UCSD-AML1 (cell line): ENCODE measurements around the gene MYL3.
A peak's percentile ranks its signal among the peaks of the same experiment; 100 is the strongest.

Source experiments
- DNase-seq: peaks from one replicate; lab custom pipeline; 2025; ENCODE audit not compliant: unreplicated experiment; lab: John Stamatoyannopoulos, UW

MYL3 gene

DNA sequence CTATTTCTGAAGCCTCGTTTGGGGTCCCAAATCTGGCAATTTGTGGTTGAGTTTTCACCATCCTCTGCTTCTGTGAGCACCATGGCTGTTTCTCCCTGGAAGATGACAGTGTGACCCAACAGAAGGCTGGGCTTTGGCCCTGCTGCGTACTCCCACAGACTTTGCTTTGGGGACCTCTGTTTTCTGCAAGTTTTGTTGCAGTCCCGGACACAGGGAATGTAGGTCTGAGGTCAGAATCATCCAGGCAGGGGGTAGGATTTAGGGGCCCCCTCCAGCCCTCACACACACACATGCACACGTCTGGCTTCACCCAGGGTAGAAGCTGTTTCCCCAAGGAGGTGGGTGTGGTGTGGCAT lies 20.6 kb upstream of the MYL3 start:
- DNase-seq = no peak

DNA sequence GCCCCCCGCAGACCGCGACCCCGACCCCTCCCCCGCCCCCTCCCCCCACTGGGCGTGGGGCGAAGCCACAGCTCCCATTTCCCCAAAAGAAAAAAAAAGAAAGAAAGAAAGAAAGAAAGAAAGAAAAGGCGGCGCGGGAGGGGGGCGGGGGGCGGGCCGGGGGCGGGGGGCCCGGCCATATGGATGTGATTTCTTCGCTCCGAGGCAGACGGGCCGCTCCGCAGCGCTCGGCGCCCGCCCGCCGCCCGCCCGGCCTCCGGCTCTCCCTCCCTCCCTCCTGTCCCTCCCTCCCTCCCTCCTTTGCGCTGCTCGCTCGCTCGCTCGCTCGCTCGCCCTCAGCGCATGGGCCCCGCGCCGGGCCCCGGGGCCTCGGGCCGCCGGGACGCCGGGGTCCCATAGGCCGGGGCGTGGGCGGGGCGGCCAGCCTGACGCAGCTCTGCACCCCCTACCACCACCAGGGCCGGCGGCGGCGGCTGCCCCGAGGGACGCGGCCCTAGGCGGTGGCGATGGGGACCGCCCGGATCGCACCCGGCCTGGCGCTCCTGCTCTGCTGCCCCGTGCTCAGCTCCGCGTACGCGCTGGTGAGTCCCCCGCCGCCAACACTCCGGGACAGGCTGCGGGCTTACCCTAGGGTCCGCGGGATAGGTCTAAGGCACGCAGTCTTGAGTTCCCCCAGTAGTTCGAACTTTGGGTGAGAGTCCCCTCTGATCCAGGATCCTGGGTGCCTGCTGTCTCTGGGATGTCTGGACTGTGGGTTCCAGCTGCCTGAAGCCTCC lies 20.0 kb upstream of the MYL3 start:
- no peak for DNase-seq

- peak; percentile 26 for DNase-seq
Measured at GRCh38 chr3:46882377-46883053, 19.3 kb upstream of the MYL3 start.

GRCh38 chr3:46881596-46882376 lies 18.5 kb upstream of the MYL3 start:
- DNase-seq = no peak

DNA sequence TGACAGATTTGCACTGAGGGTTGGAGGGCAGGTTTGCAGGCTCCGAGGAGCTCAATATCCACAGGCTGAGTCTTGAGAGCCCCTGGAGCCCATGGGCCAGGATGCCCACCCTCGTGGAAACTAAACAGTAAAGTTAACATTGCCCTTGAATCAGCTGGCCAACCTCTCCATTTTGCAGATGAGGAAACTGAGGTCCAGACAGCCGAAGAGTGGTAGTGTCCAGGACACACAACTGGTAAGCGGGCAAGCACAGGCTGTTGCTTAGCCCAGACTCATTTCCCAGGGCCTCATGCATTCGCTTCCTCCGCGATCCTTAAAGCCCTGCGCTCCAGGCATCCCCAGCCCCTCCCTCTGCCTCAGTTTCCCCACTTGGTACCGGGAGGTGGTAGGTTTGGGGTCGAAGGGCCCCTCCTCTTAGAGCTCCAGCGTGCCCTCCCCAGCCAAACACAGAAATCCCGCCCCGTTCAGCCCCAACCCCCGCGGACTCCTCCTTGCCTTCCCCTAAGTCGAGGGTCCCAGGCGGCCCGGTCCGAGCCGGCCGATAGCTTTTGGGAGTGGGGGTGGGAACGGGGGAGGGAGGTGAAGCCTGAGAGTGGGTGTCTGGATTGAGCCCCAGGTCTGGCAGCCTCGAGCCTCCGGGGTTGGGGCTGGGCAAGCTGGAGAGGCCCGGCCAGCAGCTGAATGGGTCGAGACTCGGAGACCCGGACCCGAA lies 17.8 kb upstream of the MYL3 start:
- no peak for DNase-seq

DNA sequence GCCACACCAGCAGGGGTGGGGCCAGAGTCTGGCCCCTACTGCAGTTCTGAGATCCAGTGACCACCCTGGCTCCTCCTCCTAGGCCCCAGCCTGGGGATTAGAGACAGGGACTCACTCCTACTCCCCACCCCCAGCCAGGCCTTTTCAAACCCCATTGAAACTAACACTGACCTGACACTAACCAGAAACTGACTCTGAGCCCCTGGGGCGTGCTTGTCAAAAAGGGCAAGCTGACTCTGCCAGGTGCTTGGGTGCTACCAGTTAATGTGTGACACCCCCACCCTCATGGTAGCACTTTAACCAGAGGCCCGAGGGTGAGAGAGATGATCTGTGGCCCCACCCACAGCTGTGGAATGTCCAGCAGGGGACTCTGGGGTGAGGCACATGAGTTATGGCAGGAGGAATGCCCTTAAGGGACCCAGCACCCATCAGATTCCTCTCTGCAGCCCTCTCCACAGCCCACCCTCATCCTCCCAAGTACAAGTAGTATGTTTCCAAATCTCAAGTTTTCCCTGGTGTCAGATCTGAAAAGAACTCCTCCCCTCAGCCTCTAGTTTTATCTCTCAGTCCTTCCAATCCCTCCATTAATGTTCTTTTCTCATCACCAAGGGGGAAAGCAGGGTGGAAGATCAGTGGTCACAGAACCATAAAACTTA lies 15.7 kb upstream of the MYL3 start:
- DNase-seq = no peak

DNA sequence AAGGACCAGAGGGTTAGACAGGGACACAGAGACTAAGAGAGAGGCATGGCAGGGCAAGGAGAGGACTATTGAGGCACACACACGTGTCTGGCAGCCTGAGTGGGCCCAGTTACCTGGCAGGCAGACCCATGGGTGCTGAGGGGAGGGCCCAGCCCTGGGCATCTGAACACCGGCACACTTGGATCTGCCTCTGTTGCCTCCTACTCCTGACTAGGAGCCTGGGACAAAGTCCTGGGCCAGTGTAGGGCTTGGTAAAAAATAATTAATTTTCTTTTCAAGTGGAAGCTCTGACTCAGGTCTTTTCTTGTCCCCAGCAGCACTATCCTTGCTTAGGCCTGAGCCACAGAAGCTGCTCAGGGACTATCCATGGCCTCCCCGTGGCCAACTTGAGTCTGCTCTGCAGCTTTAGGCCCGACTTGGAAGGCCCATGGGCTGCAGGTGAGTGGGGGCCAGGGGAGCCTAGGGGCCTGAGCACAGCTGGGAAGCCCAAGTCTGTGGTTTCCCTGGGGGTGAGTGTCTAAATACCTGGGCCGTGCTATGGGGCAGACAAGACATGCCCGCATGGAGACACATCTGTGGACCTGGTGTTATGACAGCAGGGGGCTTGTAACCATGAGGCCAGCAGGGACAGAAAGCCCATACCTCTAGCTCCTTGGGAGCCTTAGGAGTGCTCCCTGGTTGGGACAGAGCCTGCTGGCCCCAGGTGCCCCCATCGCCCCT lies 14.3 kb upstream of the MYL3 start, which contains the start of gene PTH1R:
TSS of gene PTH1R (plus strand) at position 316 of the 720 bp plus-strand sequence. CDS start 5,839 bp downstream, outside the sequence.
- DNase-seq = no peak

GRCh38 chr3:46876313-46877300 lies 13.4 kb upstream of the MYL3 start:
- no peak for DNase-seq

- no peak for DNase-seq
Measured at GRCh38 chr3:46875560-46875959, 12.3 kb upstream of the MYL3 start.

- peak; percentile 76 for DNase-seq
Measured at GRCh38 chr3:46874430-46874829, 11.2 kb upstream of the MYL3 start.

GRCh38 chr3:46873521-46873920 lies 10.3 kb upstream of the MYL3 start:
- DNase-seq = peak; percentile 50

DNA sequence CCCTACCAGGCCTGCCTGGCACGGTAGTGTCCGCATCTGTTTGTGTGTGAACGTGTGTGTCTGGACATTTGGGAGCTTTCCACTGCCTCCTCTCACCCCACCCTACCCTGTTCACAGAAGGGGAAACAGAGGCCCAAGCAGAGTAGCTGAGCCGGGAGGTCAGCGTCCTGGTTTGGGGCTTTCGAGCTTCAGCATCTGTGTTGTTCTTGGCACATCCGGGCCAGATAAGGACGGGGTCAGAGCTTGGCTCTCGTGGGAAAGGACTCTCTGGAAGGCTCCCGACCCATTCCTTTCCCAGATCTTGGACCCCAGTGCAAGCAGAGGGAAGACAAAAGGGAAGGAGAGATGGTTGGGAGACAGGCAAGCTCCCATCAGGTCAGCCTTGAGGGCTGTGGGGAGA lies 8.0 kb upstream of the MYL3 start:
- no peak for DNase-seq

DNA sequence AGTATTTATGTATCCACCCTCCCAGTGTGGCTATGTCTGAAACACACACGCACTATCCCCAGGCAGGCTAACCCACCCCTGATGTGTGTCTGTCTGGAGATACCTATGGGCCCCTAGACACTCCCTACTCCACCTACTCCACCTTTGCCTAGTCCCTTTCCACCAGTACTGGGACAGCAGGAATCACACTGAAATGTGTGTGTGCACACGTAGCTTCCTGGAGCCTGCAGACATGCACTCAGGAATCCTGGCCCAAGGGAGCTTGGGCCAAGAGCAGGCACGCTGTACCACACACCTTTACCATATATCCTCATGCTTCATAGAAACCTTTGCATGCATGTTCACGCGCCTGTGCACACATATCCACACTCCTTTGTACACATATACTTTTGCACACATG lies 7.4 kb upstream of the MYL3 start:
- no peak for DNase-seq

DNA sequence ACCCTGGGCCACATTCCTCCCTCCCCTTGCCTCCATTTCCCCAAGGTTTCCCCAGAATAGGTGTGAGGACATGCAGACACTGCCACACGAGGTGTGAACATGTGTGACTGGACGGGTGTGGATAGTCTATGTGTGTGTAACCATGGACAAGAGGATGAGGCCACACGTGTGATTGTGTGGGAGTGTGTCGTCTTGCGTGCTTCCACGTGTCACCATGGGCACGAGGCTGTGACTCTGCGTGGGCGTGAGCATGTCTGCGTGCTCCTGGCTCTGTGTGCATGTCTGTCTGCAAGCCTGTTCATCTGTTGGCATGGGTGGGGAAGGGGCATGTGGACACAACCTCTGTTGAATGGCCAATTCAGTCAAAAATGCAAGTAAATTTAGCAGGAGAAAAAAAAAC lies 6.2 kb upstream of the MYL3 start:
- DNase-seq = no peak

- DNase-seq = no peak
Measured at GRCh38 chr3:46868948-46869347, 5.7 kb upstream of the MYL3 start.

GRCh38 chr3:46868287-46868686 lies 5.0 kb upstream of the MYL3 start:
- DNase-seq = no peak

GRCh38 chr3:46867550-46867898 lies 4.3 kb upstream of the MYL3 start:
- no peak for DNase-seq

GRCh38 chr3:46866720-46867549 lies 3.7 kb upstream of the MYL3 start:
- peak; percentile 77 for DNase-seq
